Measurements from ENCODE around the gene PFN2. TPM values are rescaled to one million over a fixed set of nuclear protein-coding genes. Genes with fewer than 3 reads are reported as not detected.
"Not testable (repeated sequence)": the region's sequence is repeated elsewhere in the genome, so short reads cannot be mapped to it uniquely, and the experiment has no call there.

PFN2 gene
- total RNA-seq, 4 donors from 2014 or later = 7.1 to 15.9 (median 12.6) TPM

DNA sequence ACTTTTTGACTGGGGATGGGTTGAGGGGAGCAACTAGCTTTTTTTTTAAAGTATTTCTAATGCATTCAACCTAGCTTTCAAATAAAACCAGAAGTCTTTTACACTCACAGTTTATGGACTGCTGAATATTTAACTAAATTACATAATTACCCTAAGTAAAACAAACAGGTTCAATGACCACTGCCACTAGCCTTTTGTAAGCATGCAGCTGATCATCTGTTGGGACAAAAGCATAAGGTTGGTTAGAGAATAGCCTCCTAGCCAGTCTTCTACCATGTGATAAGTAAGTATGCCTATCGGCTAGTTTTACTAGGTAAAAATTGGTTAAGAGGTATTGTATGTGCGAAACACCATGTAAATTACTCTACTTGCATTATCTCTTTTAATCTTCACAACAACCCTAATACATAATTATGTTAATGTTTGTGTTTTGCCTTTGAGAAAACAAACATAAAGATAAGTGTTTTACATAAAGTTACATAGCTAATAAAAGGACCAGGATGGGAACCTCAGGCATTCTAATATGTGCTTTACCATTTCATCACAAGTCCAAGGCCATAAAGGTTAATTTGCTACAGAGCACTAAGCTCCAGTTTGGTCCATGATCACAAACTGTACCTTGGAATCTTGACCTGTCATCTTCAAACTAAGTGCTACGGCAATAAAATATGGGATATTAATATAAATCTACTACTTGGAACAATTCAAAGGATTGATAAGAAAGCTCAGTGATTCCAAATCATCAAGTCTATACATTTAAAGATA lies 13.2 kb downstream of the PFN2 start:
- intact Hi-C loops (cut with DNase I; ENCODE audit: low total_unique reads) = no loop called here
- TF ChIP-seq, protein P1, sequence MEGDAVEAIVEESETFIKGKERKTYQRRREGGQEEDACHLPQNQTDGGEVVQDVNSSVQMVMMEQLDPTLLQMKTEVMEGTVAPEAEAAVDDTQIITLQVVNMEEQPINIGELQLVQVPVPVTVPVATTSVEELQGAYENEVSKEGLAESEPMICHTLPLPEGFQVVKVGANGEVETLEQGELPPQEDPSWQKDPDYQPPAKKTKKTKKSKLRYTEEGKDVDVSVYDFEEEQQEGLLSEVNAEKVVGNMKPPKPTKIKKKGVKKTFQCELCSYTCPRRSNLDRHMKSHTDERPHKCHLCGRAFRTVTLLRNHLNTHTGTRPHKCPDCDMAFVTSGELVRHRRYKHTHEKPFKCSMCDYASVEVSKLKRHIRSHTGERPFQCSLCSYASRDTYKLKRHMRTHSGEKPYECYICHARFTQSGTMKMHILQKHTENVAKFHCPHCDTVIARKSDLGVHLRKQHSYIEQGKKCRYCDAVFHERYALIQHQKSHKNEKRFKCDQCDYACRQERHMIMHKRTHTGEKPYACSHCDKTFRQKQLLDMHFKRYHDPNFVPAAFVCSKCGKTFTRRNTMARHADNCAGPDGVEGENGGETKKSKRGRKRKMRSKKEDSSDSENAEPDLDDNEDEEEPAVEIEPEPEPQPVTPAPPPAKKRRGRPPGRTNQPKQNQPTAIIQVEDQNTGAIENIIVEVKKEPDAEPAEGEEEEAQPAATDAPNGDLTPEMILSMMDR (IDR thresholded peaks at IDR 0.05) = no peak
- TF ChIP-seq POLR2A (IDR thresholded peaks at IDR 0.05) = no peak
- WGBS, 2 donors = 96 to 99% methylated on average over 3 of the region's 3 CpGs
- no peak for DNase-seq (ENCODE audit: low spot score in 2 of 2)
- H3K4me3 ChIP-seq (ENCODE audit: low read depth, poor library complexity, severe bottlenecking) = no peak overlapping the region

DNA sequence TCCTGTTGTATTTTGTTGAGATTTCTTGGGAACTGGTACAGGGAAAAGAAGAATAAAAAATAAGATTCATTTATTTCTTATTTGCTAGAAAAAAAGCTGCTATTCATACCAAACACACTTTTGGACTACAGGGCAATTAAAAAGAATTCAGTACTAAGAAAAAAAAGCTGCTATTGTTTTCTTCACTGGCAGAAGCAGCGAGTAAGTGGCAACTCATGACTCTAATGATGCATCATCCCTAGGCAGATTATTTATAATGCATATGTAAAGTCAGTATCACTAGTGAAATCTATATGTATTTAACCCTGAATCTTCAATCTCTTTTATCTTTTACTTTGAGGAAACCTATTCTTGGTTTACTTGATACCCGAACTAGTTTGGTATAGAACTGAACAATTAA lies 15.2 kb downstream of the PFN2 start:
- H3K4me3 ChIP-seq (ENCODE audit: low read depth, poor library complexity, severe bottlenecking) = no peak overlapping the region
- TF ChIP-seq POLR2A (IDR thresholded peaks at IDR 0.05) = no peak
- TF ChIP-seq, protein P1 (IDR thresholded peaks at IDR 0.05) = no peak
- intact Hi-C loops (cut with DNase I; ENCODE audit: low total_unique reads) = no loop called here
- 87 to 88% methylated on average over 2 of the region's 2 CpGs for WGBS, 2 donors
- DNase-seq (ENCODE audit: low spot score in 2 of 2) = no peak

DNA sequence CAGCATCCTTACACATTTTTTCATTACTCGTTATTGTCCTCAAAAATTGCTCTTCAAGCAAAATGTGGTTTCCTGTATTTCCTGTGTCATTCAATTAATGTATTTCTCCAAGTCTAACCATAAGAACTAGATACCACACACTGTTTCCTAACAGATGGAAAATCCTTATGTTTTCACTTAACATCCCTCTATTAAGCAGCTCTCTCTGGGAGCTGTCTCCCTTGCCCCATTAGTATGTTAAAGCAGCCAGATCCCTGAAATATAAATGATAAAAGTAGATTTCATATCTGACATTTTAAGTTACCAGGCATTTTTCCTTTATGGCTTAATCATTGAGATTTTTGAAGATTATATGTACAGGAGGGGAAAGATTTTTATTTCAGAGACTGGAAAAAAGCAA lies 15.9 kb downstream of the PFN2 start:
- intact Hi-C loops (cut with DNase I; ENCODE audit: low total_unique reads) = no loop called here
- no peak for DNase-seq (ENCODE audit: low spot score in 2 of 2)
- 57 to 64% methylated on average over 1 of the region's 1 CpG for WGBS, 2 donors
- no peak for TF ChIP-seq POLR2A (IDR thresholded peaks at IDR 0.05)
- TF ChIP-seq, protein P1 (IDR thresholded peaks at IDR 0.05) = no peak
- H3K4me3 ChIP-seq (ENCODE audit: low read depth, poor library complexity, severe bottlenecking) = no peak overlapping the region

DNA sequence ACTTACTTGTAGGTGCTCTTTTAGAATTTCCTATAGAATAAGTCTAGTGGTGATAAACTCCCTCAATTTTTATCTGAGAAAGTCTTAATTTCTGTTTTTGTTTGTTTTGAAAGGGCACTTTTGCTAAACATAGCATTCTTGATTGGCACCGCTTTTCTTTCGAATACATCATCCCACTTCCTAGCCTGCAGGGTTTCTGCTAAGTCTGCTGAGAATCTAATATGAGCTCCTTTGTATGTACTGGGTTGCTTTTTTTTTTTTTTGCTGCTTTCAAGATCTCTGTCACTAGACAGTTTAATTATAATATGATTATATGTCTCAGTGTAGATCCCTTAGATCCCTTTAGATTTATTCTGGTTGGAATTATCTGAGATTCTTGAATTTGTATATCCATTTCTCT lies 21.5 kb downstream of the PFN2 start:
- 84 to 89% methylated on average over 2 of the region's 2 CpGs for WGBS, 2 donors
- H3K4me3 ChIP-seq (ENCODE audit: low read depth, poor library complexity, severe bottlenecking) = no peak overlapping the region
- intact Hi-C loops (cut with DNase I; ENCODE audit: low total_unique reads) = no loop called here
- DNase-seq (ENCODE audit: low spot score in 2 of 2) = no peak
- TF ChIP-seq, protein P1 (IDR thresholded peaks at IDR 0.05) = no peak
- no peak for TF ChIP-seq POLR2A (IDR thresholded peaks at IDR 0.05)

DNA sequence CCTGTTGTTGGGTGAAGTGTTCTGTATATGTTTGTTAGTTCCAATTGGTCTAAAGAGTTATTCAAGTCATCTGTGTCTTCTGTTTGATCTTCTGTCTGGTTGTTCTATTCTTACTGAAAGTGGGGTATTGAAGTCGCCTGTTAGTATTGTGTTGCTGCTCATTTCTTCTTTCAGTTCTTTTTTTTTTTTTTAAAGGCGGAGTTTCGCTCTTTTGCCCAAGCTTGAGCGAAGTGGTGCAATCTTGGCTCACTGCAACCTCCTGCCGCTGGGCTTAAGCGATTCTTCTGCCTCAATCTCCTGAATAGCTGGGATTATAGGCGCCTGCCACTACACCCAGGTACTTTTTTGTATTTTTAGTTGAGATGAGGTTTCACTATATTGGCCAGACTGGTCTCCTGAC lies 23.5 kb downstream of the PFN2 start:
- H3K4me3 ChIP-seq (ENCODE audit: low read depth, poor library complexity, severe bottlenecking) = no peak overlapping the region
- intact Hi-C loops (cut with DNase I; ENCODE audit: low total_unique reads) = no loop called here
- no peak for DNase-seq (ENCODE audit: low spot score in 2 of 2)
- WGBS, 2 donors = 93 to 94% methylated on average over 7 of the region's 7 CpGs
- TF ChIP-seq, protein P1 (IDR thresholded peaks at IDR 0.05) = no peak
- TF ChIP-seq POLR2A (IDR thresholded peaks at IDR 0.05) = no peak

DNA sequence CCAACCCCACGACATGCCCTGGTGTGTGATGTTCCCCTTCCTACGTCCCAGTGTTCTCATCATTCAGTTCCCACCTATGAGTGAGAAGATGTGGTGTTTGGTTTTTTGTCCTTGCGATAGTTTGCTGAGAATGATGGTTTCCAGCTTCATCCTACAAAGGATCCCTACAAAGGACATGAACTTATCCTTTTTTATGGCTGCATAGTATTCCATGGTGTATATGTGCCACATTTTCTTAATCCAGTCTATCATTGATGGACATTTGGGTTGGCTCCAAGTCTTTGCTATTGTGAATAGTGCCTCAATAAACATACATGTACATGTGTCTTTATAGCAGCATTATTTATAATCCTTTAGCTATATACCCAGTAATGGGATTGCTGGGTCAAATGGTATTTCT lies 26.7 kb downstream of the PFN2 start:
- 97% methylated on average over 3 of the region's 3 CpGs for WGBS, 2 donors
- intact Hi-C loops (cut with DNase I; ENCODE audit: low total_unique reads); DNase-seq (ENCODE audit: low spot score in 2 of 2); H3K4me3 ChIP-seq (ENCODE audit: low read depth, poor library complexity, severe bottlenecking): not testable (repeated sequence)
